H1 (cell line): ENCODE measurements around the gene AKR1C3. TPM values are rescaled to one million over a fixed set of nuclear protein-coding genes. Genes with fewer than 3 reads are reported as not detected.

ENCODE experiments used
- CTCF ChIA-PET: fragments of 300-600 bp; sonication (Branson Sonifier 250); formaldehyde crosslinking; loops from one replicate; lab custom pipeline; 2021; ENCODE audit not compliant: partially characterized antibody; lab: Charles Lee
- POLR2A ChIA-PET: fragments of 300-600 bp; sonication (Branson Sonifier 250); formaldehyde crosslinking; loops from one replicate; lab custom pipeline; 2021; ENCODE audit warnings: inconsistent platforms; ENCODE audit not compliant: partially characterized antibody; lab: Charles Lee
- DNase-seq, 2 experiments: peaks; one replicate each; pipeline versions ENCODE4 v3.0.0 to v3.0.0-alpha.2; 2010 to 2022; ENCODE audit warnings: low spot score in 2 of 2, low read depth in 1 of 2, mixed read lengths in 1 of 2
- FAIRE-seq: peaks from 2 replicates; lab custom pipeline; 2011; peaks lifted over from hg19 to GRCh38; lab: Jason Lieb, UNC
- H2AFZ ChIP-seq: 2 replicates; pipeline ENCODE4 v1.8.1; 2012; ENCODE audit warnings: low read length, inconsistent platforms
- H2AK5ac ChIP-seq: 2 replicates; pipeline ENCODE4 v1.6.1; 2013; ENCODE audit warnings: low read depth, low read length
- H2BK120ac ChIP-seq: replicated peaks from 2 replicates; pipeline ENCODE3; 2013; ENCODE audit warnings: low read depth, low read length, inconsistent platforms
- H2BK12ac ChIP-seq: 2 replicates; pipeline ENCODE4 v1.6.1; 2013; ENCODE audit warnings: low read depth, low read length
- H2BK15ac ChIP-seq: 2 replicates; pipeline ENCODE4 v1.6.1; 2013; ENCODE audit warnings: low read length
- H2BK20ac ChIP-seq: 2 replicates; pipeline ENCODE4 v1.6.1; 2013; ENCODE audit warnings: low read length
- H2BK5ac ChIP-seq: 2 replicates; pipeline ENCODE4 v1.6.1; 2013; ENCODE audit warnings: low read depth, low read length
- H3K14ac ChIP-seq: 2 replicates; pipeline ENCODE4 v1.6.1; 2013; ENCODE audit warnings: inconsistent platforms; ENCODE audit not compliant: insufficient read length
- H3K18ac ChIP-seq: 2 replicates; pipeline ENCODE4 v1.6.1; 2013; ENCODE audit warnings: low read length; ENCODE audit errors: extremely low read depth
- H3K23ac ChIP-seq: 2 replicates; pipeline ENCODE4 v1.6.1; 2013; ENCODE audit warnings: inconsistent platforms; ENCODE audit not compliant: insufficient read length
- H3K23me2 ChIP-seq: 2 replicates; pipeline ENCODE4 v1.6.1; 2013; ENCODE audit warnings: low read depth, low read length
- H3K27ac ChIP-seq: 2 replicates; pipeline ENCODE4 v1.6.1; 2011; ENCODE audit warnings: low read depth, low read length, inconsistent platforms
- H3K27me3 ChIP-seq, 4 experiments: replicated peaks in 1 of 4; 1 replicate in 1 of 4; 2 replicates in 3 of 4; pipeline versions ENCODE4 v1.6.1 to v1.8.1; 2011 to 2013; ENCODE audit warnings: low read length in 3 of 4, mild to moderate bottlenecking in 3 of 4, inconsistent platforms in 2 of 4, mixed read lengths in 2 of 4, moderate library complexity in 1 of 4; ENCODE audit not compliant: control insufficient read depth in 3 of 4, insufficient read depth in 3 of 4; ENCODE audit errors: extremely low read depth in 1 of 4
- H3K36me3 ChIP-seq, 4 experiments: 2 replicates each; pipeline versions ENCODE4 v1.6.1 to v1.8.1; 2011 to 2013; ENCODE audit warnings: mild to moderate bottlenecking in 4 of 4, low read length in 3 of 4, moderate library complexity in 2 of 4, control low read depth in 1 of 4, inconsistent platforms in 1 of 4; ENCODE audit not compliant: insufficient read depth in 4 of 4, control insufficient read depth in 2 of 4
- H3K4ac ChIP-seq: replicated peaks from 2 replicates; pipeline ENCODE3; 2013; ENCODE audit warnings: low read length, low read depth, mixed read lengths, inconsistent platforms; ENCODE audit not compliant: insufficient read length
- H3K4me1 ChIP-seq, 4 experiments: replicated peaks in 1 of 4; 1 replicate in 1 of 4; 2 replicates in 3 of 4; pipeline versions ENCODE4 v1.6.1 to v1.8.1; 2011 to 2013; ENCODE audit warnings: low read length in 3 of 4, inconsistent platforms in 2 of 4, mixed read lengths in 1 of 4; ENCODE audit not compliant: insufficient read depth in 4 of 4, control insufficient read depth in 3 of 4
- H3K4me2 ChIP-seq, 2 experiments: 2 replicates each; pipeline versions ENCODE4 v1.6.1 to v1.8.1; 2011 to 2013; ENCODE audit warnings: low read depth in 2 of 2, low read length in 2 of 2, control low read depth in 1 of 2, inconsistent platforms in 1 of 2, mild to moderate bottlenecking in 1 of 2; ENCODE audit not compliant: insufficient read depth in 1 of 2
- H3K4me3 ChIP-seq, 4 experiments: fragments of 200-600, 300-600 bp in 1 of 4; sonication (generic), shearing (Covaris generic), sonication (Bioruptor Twin) in 1 of 4; 2 replicates each; pipeline versions ENCODE4 v1.5.1 to v1.8.1; 2011 to 2016; ENCODE audit warnings: low read length in 4 of 4, low read depth in 3 of 4, control low read depth in 2 of 4, inconsistent platforms in 2 of 4, mild to moderate bottlenecking in 2 of 4, mixed read lengths in 1 of 4, moderate library complexity in 1 of 4; ENCODE audit not compliant: insufficient read depth in 2 of 4; ENCODE audit errors: extremely low read depth in 1 of 4
- H3K56ac ChIP-seq: replicated peaks from 2 replicates; pipeline ENCODE3; 2013; ENCODE audit warnings: low read depth, mild to moderate bottlenecking, mixed read lengths, low read length, inconsistent platforms; ENCODE audit not compliant: insufficient read length
- H3K79me1 ChIP-seq: 2 replicates; pipeline ENCODE4 v1.6.1; 2013; ENCODE audit warnings: low read depth, low read length, control low read depth
- H3K79me2 ChIP-seq, 2 experiments: 2 replicates each; pipeline versions ENCODE4 v1.6.1 to v1.8.1; 2012 to 2013; ENCODE audit warnings: low read length in 2 of 2, mild to moderate bottlenecking in 2 of 2, inconsistent platforms in 1 of 2; ENCODE audit not compliant: insufficient read depth in 2 of 2, control insufficient read depth in 1 of 2
- H3K9ac ChIP-seq, 4 experiments: replicated peaks in 1 of 4; 1 replicate in 1 of 4; 2 replicates in 3 of 4; pipeline versions ENCODE4 v1.6.1 to v1.8.1; 2011 to 2013; ENCODE audit warnings: low read depth in 3 of 4, low read length in 3 of 4, control low read depth in 2 of 4, mild to moderate bottlenecking in 2 of 4, moderate library complexity in 2 of 4, inconsistent platforms in 1 of 4; ENCODE audit errors: extremely low read depth in 1 of 4
- H3K9me3 ChIP-seq, 2 experiments: 2 replicates each; pipeline versions ENCODE4 v1.6.1 to v1.8.1; 2012 to 2013; ENCODE audit warnings: mild to moderate bottlenecking in 2 of 2, moderate library complexity in 2 of 2, control low read depth in 1 of 2, inconsistent platforms in 1 of 2, low read depth in 1 of 2, low read length in 1 of 2, mixed read lengths in 1 of 2; ENCODE audit not compliant: insufficient read depth in 2 of 2
- H4K20me1 ChIP-seq, 2 experiments: replicated peaks in 1 of 2; 2 replicates each; pipeline versions ENCODE3 to v1.8.1; 2011 to 2013; ENCODE audit warnings: inconsistent platforms in 2 of 2, low read length in 2 of 2, mild to moderate bottlenecking in 1 of 2; ENCODE audit not compliant: insufficient read depth in 2 of 2, control insufficient read depth in 1 of 2
- H4K5ac ChIP-seq: 2 replicates; pipeline ENCODE4 v1.6.1; 2013; ENCODE audit warnings: low read length, low read depth, mixed read lengths, inconsistent platforms; ENCODE audit not compliant: insufficient read length
- H4K8ac ChIP-seq: 2 replicates; pipeline ENCODE4 v1.8.0; 2013; ENCODE audit warnings: mild to moderate bottlenecking, moderate library complexity, low read length, inconsistent platforms; ENCODE audit not compliant: insufficient read depth; ENCODE audit errors: extremely low read depth
- H4K91ac ChIP-seq: replicated peaks from 2 replicates; pipeline ENCODE3; 2013; ENCODE audit warnings: low read length, mixed read lengths, inconsistent platforms; ENCODE audit not compliant: insufficient read length
- ASH2L ChIP-seq: fragments of 200-600, 300-600 bp; sonication (generic); IDR thresholded peaks from one replicate; pipeline ENCODE4 v1.7.1; 2017; ENCODE audit warnings: low read length
- CEBPB ChIP-seq: IDR thresholded peaks from 2 replicates; pipeline ENCODE4 v1.6.1; 2012; ENCODE audit warnings: low read depth, low read length
- JUN ChIP-seq: IDR thresholded peaks from 2 replicates; pipeline ENCODE4 v1.6.1; 2011; ENCODE audit warnings: low read depth, mild to moderate bottlenecking, improper control_type of control experiment, low read length
- KDM5A ChIP-seq: fragments of 200-600 bp; IDR thresholded peaks from 2 replicates; pipeline ENCODE4 v1.7.1; 2012; ENCODE audit warnings: mild to moderate bottlenecking, low read length, inconsistent platforms, mixed read lengths
- MAX ChIP-seq: IDR thresholded peaks from 2 replicates; pipeline ENCODE4 v1.6.1; 2012; ENCODE audit warnings: inconsistent platforms
- PHF8 ChIP-seq: fragments of 200-600 bp; sonication (generic); conservative IDR thresholded peaks from 2 replicates; pipeline ENCODE4 v1.7.1; 2012; ENCODE audit warnings: low read depth, mild to moderate bottlenecking, inconsistent platforms, low read length, moderate library complexity
- POU5F1 ChIP-seq: IDR thresholded peaks from 2 replicates; pipeline ENCODE4 v1.6.1; 2011; ENCODE audit warnings: low read depth, mild to moderate bottlenecking, low read length, moderate library complexity
- RAD21 ChIP-seq, 2 experiments: IDR thresholded peaks in 1 of 2; conservative IDR thresholded peaks in 1 of 2; 2 replicates each; pipeline ENCODE4 v1.6.1; 2011; ENCODE audit warnings: low read depth in 2 of 2, low read length in 2 of 2, improper control_type of control experiment in 1 of 2, inconsistent platforms in 1 of 2, mild to moderate bottlenecking in 1 of 2, moderate library complexity in 1 of 2
- RBBP5 ChIP-seq: IDR thresholded peaks from 2 replicates; pipeline ENCODE4 v1.7.1; 2012; ENCODE audit warnings: low read depth, mild to moderate bottlenecking, inconsistent platforms, low read length, moderate library complexity, borderline replicate concordance
- SAP30 ChIP-seq: fragments of 300-600 bp; sonication (generic); IDR thresholded peaks from 2 replicates; pipeline ENCODE4 v1.7.1; 2012; ENCODE audit warnings: low read length, moderate library complexity, mild to moderate bottlenecking, inconsistent platforms; ENCODE audit not compliant: insufficient read depth, insufficient replicate concordance
- SIN3A ChIP-seq, 2 experiments: IDR thresholded peaks in 1 of 2; conservative IDR thresholded peaks in 1 of 2; 2 replicates each; pipeline ENCODE4 v1.6.1; 2011 to 2012; ENCODE audit warnings: low read length in 2 of 2, improper control_type of control experiment in 1 of 2, low read depth in 1 of 2, mild to moderate bottlenecking in 1 of 2
- SP2 ChIP-seq: IDR thresholded peaks from 2 replicates; pipeline ENCODE4 v1.6.1; 2012; ENCODE audit warnings: mild to moderate bottlenecking, low read length, inconsistent platforms
- TAF7 ChIP-seq: optimal IDR thresholded peaks from 2 replicates; pipeline ENCODE3; 2011; ENCODE audit warnings: low read depth, mild to moderate bottlenecking, inconsistent platforms, low read length, moderate library complexity, borderline replicate concordance
- ZNF274 ChIP-seq: IDR thresholded peaks from 2 replicates; pipeline ENCODE4 v1.7.0; 2012; ENCODE audit warnings: low read length, borderline replicate concordance; ENCODE audit errors: extremely low read depth
- WGBS, 2 experiments: shearing (Covaris generic) in 1 of 2; methylation state at CpG; one replicate each; pipeline versions ENCODE4 v1.1.6 to v1.1.7; 2013 to 2015; ENCODE audit warnings: low lambda C conversion rate in 2 of 2, mixed read lengths in 2 of 2, inconsistent platforms in 1 of 2, low coverage in 1 of 2, missing lambda C conversion rate in 1 of 2; ENCODE audit not compliant: insufficient replicate concordance in 2 of 2, insufficient coverage in 1 of 2, insufficient read length in 1 of 2; ENCODE audit errors: extremely low coverage in 1 of 2, missing lambda C conversion rate in 1 of 2; 5-methylcytosine and 5-hydroxymethylcytosine counted together
- polyA plus RNA-seq, 7 experiments: library from polyadenylated mRNA; depleted of rRNA in 3 of 7; stranded (reverse) in 5 of 7; unstranded in 2 of 7; fragments of >200 nt in 5 of 7; fragments of 200-250 nt in 2 of 7; gene quantifications; 1 replicate in 5 of 7; 2 replicates in 1 of 7; 4 replicates in 1 of 7; pipeline versions ENCODE4 v1.2.1 to v1.2.3, GENCODE V29; 2011 to 2013; ENCODE audit warnings: missing spikeins in 2 of 7, mixed read lengths in 2 of 7
- total RNA-seq: library from RNA; stranded (reverse); fragmentation: NEBNext Ultra II Directional; extraction: Animal tissue kit (Norgen Biotek cat#: 25700); gene quantifications from 2 replicates; pipeline ENCODE4 v1.2.1, GENCODE V29; 2021

Gene AKR1C3
- total and polyA plus RNA-seq, 2 of the 8 experiments (the other 6 are each of a cell fraction or from before 2014, with no cell fraction given) = 4.6 to 6.9 TPM

DNA sequence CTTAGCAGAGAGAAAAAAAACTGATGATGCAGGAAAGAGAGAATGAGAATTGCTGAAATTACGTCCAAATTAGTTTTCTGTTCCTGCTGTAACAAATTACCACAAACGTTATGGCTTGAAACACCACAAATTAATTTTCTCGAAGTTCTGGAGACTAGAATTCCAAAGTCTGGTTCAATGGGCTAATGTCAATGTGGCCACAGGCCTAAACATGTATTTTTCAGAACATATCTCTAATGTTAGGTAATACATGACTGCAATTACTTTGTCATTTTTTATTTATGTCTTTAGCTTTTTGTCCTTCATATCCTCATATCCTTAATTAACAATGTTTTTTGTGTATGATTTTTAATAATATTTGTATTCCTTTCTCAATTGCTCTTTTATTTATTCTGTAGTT is 3.0 kb upstream of the AKR1C3 start:
- H3K56ac ChIP-seq = no peak overlapping the region
- DNase-seq = no peak
- CTCF ChIA-PET = interaction anchor here (0.7 to 1.6 kb wide), 2 partner anchors 242 to 494 kb away, joined by 5 read pairs; no protein-coding TSS in a partner anchor
- TF ChIP-seq SP2 (no peak), ASH2L (no peak), CEBPB (no peak), SAP30 (no peak), TAF7 (no peak), MAX (no peak), POU5F1 (no peak), RAD21 (IDR thresholded peaks at IDR 0.05 in 1 of 2, conservative IDR thresholded peaks at IDR 0.05 in 1 of 2; ENCODE audit: low read depth in 2 of 2, low read length in 2 of 2) (no peak), SIN3A (conservative IDR thresholded peaks at IDR 0.05 in 1 of 2, IDR thresholded peaks at IDR 0.05 in 1 of 2; ENCODE audit: low read depth in 1 of 2, low read length in 2 of 2) (no peak), RBBP5 (no peak), KDM5A (no peak), JUN (no peak), ZNF274 (no peak), PHF8 (no peak)

More for the DNA sequence above, 3.0 kb upstream of the AKR1C3 start:
- Histone ChIP-seq H2BK5ac (no peak overlapping the region), H3K4me3 (no peak overlapping the region), H4K8ac (no peak overlapping the region), H2BK12ac (no peak overlapping the region), H3K18ac (no peak overlapping the region), H2AK5ac (no peak overlapping the region), H2BK120ac (no peak overlapping the region), H3K23ac (no peak overlapping the region), H4K5ac (no peak overlapping the region), H4K20me1 (no peaks in the 10 kb centered on the region), H3K14ac (no peak overlapping the region), H3K4ac (no peak overlapping the region), H3K9me3 (no peaks in the 10 kb centered on the region), H2AFZ (no peak overlapping the region), H3K4me2 (no peak overlapping the region), H3K79me1 (no peaks in the 10 kb centered on the region), H3K79me2 (no peaks in the 10 kb centered on the region), H3K23me2 (no peaks in the 10 kb centered on the region), H3K27me3 (no peaks in the 10 kb centered on the region), H2BK15ac (no peak overlapping the region), H3K36me3 (no peaks in the 10 kb centered on the region), H4K91ac (no peak overlapping the region), H3K4me1 (peaks cover 0 to 6% (median 1%) of the 10 kb centered on the region in 4 experiments; a peak in 3 of 7 replicates), H3K27ac (no peak overlapping the region), H3K9ac (no peak overlapping the region), H2BK20ac (no peak overlapping the region)
- POLR2A ChIA-PET = no interaction called here
- FAIRE-seq = no peak
- 90% methylated on average over 3 of the region's 3 CpGs; no CpG with 5 or more reads in 1 of the 2 experiments for WGBS, 2 experiments
